Epithelial cell of alveolus of lung (primary cell): ENCODE data around the gene NLRP10. TPM values are rescaled to one million over a fixed set of nuclear protein-coding genes. Genes with fewer than 3 reads are reported as not detected.

Experiments
- total RNA-seq: library from RNA; depleted of rRNA; stranded (reverse); fragments of >200 nt; gene quantifications from 2 replicates; pipeline ENCODE4 v1.2.1, GENCODE V29; 2015

The NLRP10 gene, protein sequence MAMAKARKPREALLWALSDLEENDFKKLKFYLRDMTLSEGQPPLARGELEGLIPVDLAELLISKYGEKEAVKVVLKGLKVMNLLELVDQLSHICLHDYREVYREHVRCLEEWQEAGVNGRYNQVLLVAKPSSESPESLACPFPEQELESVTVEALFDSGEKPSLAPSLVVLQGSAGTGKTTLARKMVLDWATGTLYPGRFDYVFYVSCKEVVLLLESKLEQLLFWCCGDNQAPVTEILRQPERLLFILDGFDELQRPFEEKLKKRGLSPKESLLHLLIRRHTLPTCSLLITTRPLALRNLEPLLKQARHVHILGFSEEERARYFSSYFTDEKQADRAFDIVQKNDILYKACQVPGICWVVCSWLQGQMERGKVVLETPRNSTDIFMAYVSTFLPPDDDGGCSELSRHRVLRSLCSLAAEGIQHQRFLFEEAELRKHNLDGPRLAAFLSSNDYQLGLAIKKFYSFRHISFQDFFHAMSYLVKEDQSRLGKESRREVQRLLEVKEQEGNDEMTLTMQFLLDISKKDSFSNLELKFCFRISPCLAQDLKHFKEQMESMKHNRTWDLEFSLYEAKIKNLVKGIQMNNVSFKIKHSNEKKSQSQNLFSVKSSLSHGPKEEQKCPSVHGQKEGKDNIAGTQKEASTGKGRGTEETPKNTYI
- 0.39 TPM in 1 of 2 replicates, not detected in the other for total RNA-seq

DNA sequence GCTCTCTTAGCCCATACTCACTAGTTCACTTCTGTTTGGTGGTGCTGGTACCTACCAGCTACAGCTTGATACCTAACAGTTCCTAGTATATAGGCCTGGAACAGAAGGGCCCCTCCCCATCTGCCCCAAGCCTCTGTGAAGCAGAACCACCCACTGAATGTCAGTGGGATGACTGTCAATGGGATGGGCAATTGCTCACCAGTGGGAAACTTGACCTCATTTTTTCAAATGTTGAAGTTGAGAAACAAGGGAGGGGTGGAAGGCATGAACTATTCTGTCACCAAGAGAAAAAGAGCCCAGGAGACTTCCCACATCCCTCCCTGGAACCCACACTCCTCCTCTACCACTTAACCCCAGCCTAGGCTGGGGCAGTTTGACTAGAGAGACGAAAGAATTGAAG, at the start of gene NLRP10:
Gene NLRP10, minus strand, starts transcription at position 62 of the 400 bp plus-strand sequence. CDS start 1,952 bp downstream, outside the sequence.

DNA sequence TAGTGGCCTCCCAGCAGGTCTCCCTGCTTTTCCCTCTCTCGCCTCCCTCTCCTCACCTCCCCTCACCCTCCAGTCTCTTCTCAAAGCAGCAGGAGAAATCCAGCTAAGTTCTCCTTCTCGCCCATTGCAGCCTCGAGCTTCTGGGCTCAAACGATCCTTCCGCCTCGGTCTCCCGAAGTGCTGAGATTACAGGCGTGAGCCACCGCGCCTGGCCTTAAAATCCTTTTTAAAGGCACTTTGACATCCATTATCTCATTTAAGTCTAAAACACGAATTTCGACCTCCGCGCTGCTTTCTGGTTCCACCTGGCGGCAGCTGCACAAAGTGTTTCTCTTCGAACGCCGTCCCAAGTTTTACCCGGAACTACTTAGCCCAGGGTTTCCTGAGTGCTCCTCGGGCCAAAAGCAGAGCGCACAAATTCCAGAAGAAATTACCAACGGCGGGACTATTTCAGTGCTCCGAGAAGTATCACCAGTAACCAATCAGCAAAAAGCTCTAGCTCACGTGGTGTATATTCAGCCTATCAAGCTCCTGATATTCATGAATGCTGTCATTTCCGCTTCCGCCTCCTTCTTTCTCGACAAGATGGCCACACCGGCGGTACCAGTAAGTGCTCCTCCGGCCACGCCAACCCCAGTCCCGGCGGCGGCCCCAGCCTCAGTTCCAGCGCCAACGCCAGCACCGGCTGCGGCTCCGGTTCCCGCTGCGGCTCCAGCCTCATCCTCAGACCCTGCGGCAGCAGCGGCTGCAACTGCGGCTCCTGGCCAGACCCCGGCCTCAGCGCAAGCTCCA, 21.7 kb upstream of the NLRP10 start, which contains the start of gene EIF3F:
Gene EIF3F, plus strand, starts transcription at position 570 of the 792 bp plus-strand sequence. Its CDS starts 16 bp downstream, at position 586.

DNA sequence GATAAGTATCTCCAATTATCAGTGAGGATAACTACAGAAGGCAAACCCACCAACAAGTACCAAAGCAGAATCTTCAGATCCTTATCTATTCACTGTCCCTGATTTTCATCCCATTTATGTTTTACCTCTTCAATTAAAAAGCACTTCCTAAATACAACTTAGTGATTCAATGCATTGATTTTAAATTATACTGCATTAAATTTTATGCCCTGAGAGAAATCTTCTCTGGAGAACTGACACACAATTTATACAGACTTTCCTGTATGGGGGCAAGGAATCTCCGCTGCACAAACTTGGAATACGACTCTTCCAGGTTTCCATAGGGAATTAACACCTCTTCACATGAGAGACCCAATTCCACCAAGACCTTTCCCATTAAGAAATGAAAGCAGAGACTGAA, 23.6 kb downstream of the NLRP10 start, which contains the start of gene OR10A3:
Gene OR10A3, minus strand, starts transcription at position 101 of the 400 bp plus-strand sequence. CDS start 2,188 bp downstream, outside the sequence.

GRCh38 chr11:7931168-7931567, 34.1 kb downstream of the NLRP10 start, which contains the start of gene OR10A6:
OR10A6 (minus strand) TSS chr11:7931268; CDS start chr11:7928662, 2,606 bp downstream.

Other genes starting within 250 kb of the NLRP10 start
- not detected in 2 replicates for gene OR5P2, start 168.5 kb downstream of the NLRP10 start, total RNA-seq
- gene OR5P3, start 134.6 kb downstream of the NLRP10 start, total RNA-seq: not detected in 2 replicates
- gene OR10A6, start 34.2 kb downstream of the NLRP10 start, total RNA-seq: not detected in 2 replicates
- not detected in 2 replicates for gene OR10A3, start 23.7 kb downstream of the NLRP10 start, total RNA-seq
- gene EIF3F, start 21.9 kb upstream of the NLRP10 start, total RNA-seq: 409 and 559 TPM in 2 replicates
- 1.7 and 5.7 TPM in 2 replicates for gene TUB, start 115.8 kb upstream of the NLRP10 start, total RNA-seq
- not detected in 2 replicates for gene RIC3, start 203.6 kb upstream of the NLRP10 start, total RNA-seq